H1 (cell line): ENCODE results near the gene TEAD3.

ENCODE experiments used
- CHD1 ChIP-seq: IDR thresholded peaks from 2 replicates; pipeline ENCODE4 v1.6.1; 2012; ENCODE audit warnings: low read depth, low read length, improper control_type of control experiment
- NRF1 ChIP-seq: IDR thresholded peaks from 2 replicates; pipeline ENCODE4 v1.6.1; 2011; ENCODE audit warnings: mild to moderate bottlenecking, low read depth, low read length, improper control_type of control experiment
- TF ChIP-seq, protein P1 (sequence below), 3 experiments: IDR thresholded peaks; 1 replicate in 2 of 3; 2 replicates in 1 of 3; pipeline versions ENCODE4 v1.5.1 to v1.6.1; 2011; ENCODE audit warnings: low read length in 3 of 3, mild to moderate bottlenecking in 3 of 3, inconsistent platforms in 2 of 3, low read depth in 1 of 3, moderate library complexity in 1 of 3; ENCODE audit not compliant: insufficient read depth in 1 of 3; ENCODE audit errors: control extremely low read depth in 1 of 3

DNA sequence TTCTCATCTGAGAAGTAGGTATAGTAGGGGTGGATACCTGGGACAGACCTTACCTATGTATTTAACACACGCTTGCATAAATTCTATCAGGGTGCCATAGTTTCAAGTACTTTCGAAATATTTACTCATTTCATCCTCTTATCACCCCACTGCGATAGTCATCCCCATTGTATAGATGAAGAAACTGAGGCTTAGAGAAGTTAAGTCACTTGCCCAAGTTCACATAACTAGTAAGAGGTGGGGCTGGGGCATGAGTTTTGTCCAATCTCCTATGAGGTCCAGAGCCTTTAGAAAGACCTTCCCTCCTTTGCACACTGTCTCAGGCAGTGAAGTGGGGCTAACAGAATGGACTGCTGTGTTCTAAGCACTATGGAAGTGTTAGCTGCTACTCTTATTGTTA is 9.7 kb upstream of the TEAD3 start:
- TF ChIP-seq CHD1, result no peak
- TF ChIP-seq, protein P1, sequence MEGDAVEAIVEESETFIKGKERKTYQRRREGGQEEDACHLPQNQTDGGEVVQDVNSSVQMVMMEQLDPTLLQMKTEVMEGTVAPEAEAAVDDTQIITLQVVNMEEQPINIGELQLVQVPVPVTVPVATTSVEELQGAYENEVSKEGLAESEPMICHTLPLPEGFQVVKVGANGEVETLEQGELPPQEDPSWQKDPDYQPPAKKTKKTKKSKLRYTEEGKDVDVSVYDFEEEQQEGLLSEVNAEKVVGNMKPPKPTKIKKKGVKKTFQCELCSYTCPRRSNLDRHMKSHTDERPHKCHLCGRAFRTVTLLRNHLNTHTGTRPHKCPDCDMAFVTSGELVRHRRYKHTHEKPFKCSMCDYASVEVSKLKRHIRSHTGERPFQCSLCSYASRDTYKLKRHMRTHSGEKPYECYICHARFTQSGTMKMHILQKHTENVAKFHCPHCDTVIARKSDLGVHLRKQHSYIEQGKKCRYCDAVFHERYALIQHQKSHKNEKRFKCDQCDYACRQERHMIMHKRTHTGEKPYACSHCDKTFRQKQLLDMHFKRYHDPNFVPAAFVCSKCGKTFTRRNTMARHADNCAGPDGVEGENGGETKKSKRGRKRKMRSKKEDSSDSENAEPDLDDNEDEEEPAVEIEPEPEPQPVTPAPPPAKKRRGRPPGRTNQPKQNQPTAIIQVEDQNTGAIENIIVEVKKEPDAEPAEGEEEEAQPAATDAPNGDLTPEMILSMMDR (IDR thresholded peaks at IDR 0.05; ENCODE audit: control extremely low read depth in 1 of 3, insufficient read depth in 1 of 3, low read depth in 1 of 3, low read length in 3 of 3), result no peak
- no peak for TF ChIP-seq NRF1
